Lower lobe of right lung (tissue), 2 donors: ENCODE results near the gene ERC1. TPM values are rescaled to one million over a fixed set of nuclear protein-coding genes. Genes with fewer than 3 reads are reported as not detected.

Experiments used
- ATAC-seq, 2 donors: fragments of 200-7000 bp; cut with Tn5 transposase; one replicate each; pipeline ENCODE4 v1.9.1; 2020 to 2022; ENCODE audit warnings: mild to moderate bottlenecking in 2 of 2, moderate library complexity in 2 of 2
- DNase-seq: peaks from one replicate; pipeline ENCODE4 v3.0.0-alpha.2; 2020
- H3K27ac ChIP-seq: fragments of 200-600 bp; one replicate; pipeline ENCODE4 v1.8.0; 2022
- H3K27me3 ChIP-seq: fragments of 200-600 bp; one replicate; pipeline ENCODE4 v1.8.0; 2022; ENCODE audit warnings: low read depth
- H3K36me3 ChIP-seq: fragments of 200-600 bp; one replicate; pipeline ENCODE4 v1.8.0; 2022; ENCODE audit warnings: mild to moderate bottlenecking
- H3K4me1 ChIP-seq: fragments of 200-600 bp; one replicate; pipeline ENCODE4 v1.8.0; 2022
- H3K4me3 ChIP-seq: fragments of 200-600 bp; one replicate; pipeline ENCODE4 v1.8.0; 2022; ENCODE audit warnings: mild to moderate bottlenecking
- H3K9me3 ChIP-seq: fragments of 200-600 bp; one replicate; pipeline ENCODE4 v1.8.0; 2022
- CTCF ChIP-seq: fragments of 200-600 bp; IDR thresholded peaks from one replicate; pipeline ENCODE4 v1.8.0; 2022; ENCODE audit warnings: antibody characterized with exemption, mild to moderate bottlenecking
- intact Hi-C: fragments of 100-400 bp; cut with DNase I; formaldehyde crosslinking; loops from one replicate; pipeline ENCODE4 v1.11.0; 2022
- total RNA-seq: library from RNA; stranded (reverse); fragmentation: NEBNext Ultra II Directional; extraction: Animal tissue kit (Norgen Biotek cat#: 25700); gene quantifications from one replicate; pipeline ENCODE4 v1.2.1, GENCODE V29; 2021
- donor health status: DM: no; HTN: yes; CAD: no; lungs with severe emphysema.

The ERC1 gene
- total RNA-seq, 1 donor from 2014 or later = 66.3 TPM

- Histone ChIP-seq H3K9me3 (no peaks in the 10 kb centered on the region), H3K27ac (no peak overlapping the region), H3K4me1 (no peaks in the 10 kb centered on the region), H3K4me3 (no peak overlapping the region), H3K27me3 (no peaks in the 10 kb centered on the region), H3K36me3 (peaks cover 6% of the 10 kb centered on the region)
- DNase-seq (no peak), ATAC-seq (no peak)
- intact Hi-C loops = no loop called here
- TF ChIP-seq CTCF = no peak
These were observed 475.0 kb downstream of the ERC1 start for GRCh38 chr12:1465990-1466389.

- intact Hi-C loops = no loop called here
- Histone ChIP-seq H3K27ac (no peak overlapping the region), H3K4me1 (no peaks in the 10 kb centered on the region), H3K9me3 (no peaks in the 10 kb centered on the region), H3K27me3 (no peaks in the 10 kb centered on the region), H3K36me3 (peaks cover 6% of the 10 kb centered on the region), H3K4me3 (no peak overlapping the region)
- no peak for TF ChIP-seq CTCF
- ATAC-seq (no peak), DNase-seq (no peak)
These were observed 475.6 kb downstream of the ERC1 start for GRCh38 chr12:1466481-1467154.

GRCh38 chr12:1467710-1468109 is 476.7 kb downstream of the ERC1 start:
- H3K27me3 ChIP-seq = no peaks in the 10 kb centered on the region
- no peak for ATAC-seq
- TF ChIP-seq CTCF = no peak

GRCh38 chr12:1469070-1469469 is 478.0 kb downstream of the ERC1 start:
- TF ChIP-seq CTCF = no peak
- no peak overlapping the region for H3K4me3 ChIP-seq

More at GRCh38 chr12:1467710-1468109, 476.7 kb downstream of the ERC1 start:
- no peak overlapping the region for H3K27ac ChIP-seq
- peaks cover 6% of the 10 kb centered on the region for H3K36me3 ChIP-seq
- peaks cover 4% of the 10 kb centered on the region for H3K4me1 ChIP-seq
- no peaks in the 10 kb centered on the region for H3K9me3 ChIP-seq
- no peak for DNase-seq
- no peak overlapping the region for H3K4me3 ChIP-seq
- intact Hi-C loops = no loop called here

GRCh38 chr12:1470051-1470450 is 479.0 kb downstream of the ERC1 start:
- peaks cover 6% of the 10 kb centered on the region for H3K36me3 ChIP-seq
- no peak for ATAC-seq
- H3K27me3 ChIP-seq = no peaks in the 10 kb centered on the region
- DNase-seq = no peak
- no peak overlapping the region for H3K27ac ChIP-seq
- TF ChIP-seq CTCF = no peak
- intact Hi-C loops = no loop called here
- H3K4me1 ChIP-seq = peaks cover 21% of the 10 kb centered on the region
- H3K9me3 ChIP-seq = no peaks in the 10 kb centered on the region
- no peak overlapping the region for H3K4me3 ChIP-seq

More at GRCh38 chr12:1469070-1469469, 478.0 kb downstream of the ERC1 start:
- peaks cover 6% of the 10 kb centered on the region for H3K36me3 ChIP-seq
- H3K27ac ChIP-seq = no peak overlapping the region
- intact Hi-C loops = no loop called here
- no peak for DNase-seq
- peaks cover 16% of the 10 kb centered on the region for H3K4me1 ChIP-seq
- ATAC-seq = no peak
- no peaks in the 10 kb centered on the region for H3K27me3 ChIP-seq
- H3K9me3 ChIP-seq = no peaks in the 10 kb centered on the region
